SK-N-MC (cell line): ENCODE measurements around the gene IL21R.

ENCODE experiments used
- EZH2 ChIP-seq: fragments of 200-600 bp; sonication (generic); IDR thresholded peaks from one replicate; pipeline ENCODE4 v1.6.1; 2017; ENCODE audit warnings: antibody characterized with exemption
- POLR2AphosphoS5 ChIP-seq: IDR thresholded peaks from 2 replicates; pipeline ENCODE4 v1.6.1; 2012; ENCODE audit warnings: mild to moderate bottlenecking, low read depth, low read length, borderline replicate concordance

DNA sequence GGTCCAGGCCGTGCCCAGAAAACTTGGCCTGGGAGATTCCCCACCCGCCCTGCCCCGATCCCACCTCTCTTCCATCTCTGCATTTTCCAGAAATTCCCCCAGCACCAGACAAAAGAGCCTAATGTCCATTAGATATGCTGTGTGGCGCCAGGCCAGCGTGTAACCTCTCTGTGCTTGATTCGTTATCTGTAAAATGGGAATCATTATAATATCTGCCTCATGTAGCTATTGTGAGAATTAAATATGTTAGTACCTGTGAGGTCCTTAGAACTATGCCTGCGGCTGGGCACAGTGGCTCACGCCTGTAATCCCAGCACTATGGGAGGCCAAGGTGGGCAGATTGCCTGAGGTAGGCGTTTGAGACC, 33.6 kb upstream of the IL21R start:
- TF ChIP-seq POLR2AphosphoS5 (no peak), EZH2 (no peak)
